NCI-H82 (cell line): ENCODE results near the gene TARP.

Experiments used
- DNase-seq: peaks from one replicate; lab custom pipeline; 2025; lab: John Stamatoyannopoulos, UW

The TARP gene

GRCh38 chr7:38215735-38216670 is 57.4 kb downstream of the TARP start:
- peak; percentile 93 for DNase-seq

GRCh38 chr7:38215115-38215514 is 58.3 kb downstream of the TARP start:
- peak; percentile 61 for DNase-seq

GRCh38 chr7:38211940-38212339 is 61.5 kb downstream of the TARP start:
- DNase-seq: no peak

GRCh38 chr7:38211486-38211885 is 62.0 kb downstream of the TARP start:
- DNase-seq: no peak
